GM19099 (cell line): ENCODE measurements around the gene ABCA8.

Source experiments
- POLR2A ChIP-seq: IDR thresholded peaks from 3 replicates; pipeline ENCODE4 v1.6.1; 2011; ENCODE audit warnings: low read depth; ENCODE audit not compliant: insufficient read length; ENCODE audit errors: extremely low read depth

Gene ABCA8

GRCh38 chr17:68950725-68951124 lies 4.5 kb downstream of the ABCA8 start:
- no peak for TF ChIP-seq POLR2A

- TF ChIP-seq POLR2A, result no peak
These were observed 10.7 kb downstream of the ABCA8 start for GRCh38 chr17:68944435-68945035.

- TF ChIP-seq POLR2A, result no peak
These were observed 11.9 kb downstream of the ABCA8 start for GRCh38 chr17:68943123-68943811.

- no peak for TF ChIP-seq POLR2A
These were observed 12.8 kb downstream of the ABCA8 start for GRCh38 chr17:68942389-68942788.

- no peak for TF ChIP-seq POLR2A
These were observed 13.4 kb downstream of the ABCA8 start for GRCh38 chr17:68941761-68942160.

GRCh38 chr17:68939195-68939594 lies 16.0 kb downstream of the ABCA8 start:
- no peak for TF ChIP-seq POLR2A

GRCh38 chr17:68937890-68938514 lies 17.2 kb downstream of the ABCA8 start:
- TF ChIP-seq POLR2A, result no peak

- TF ChIP-seq POLR2A, result no peak
These were observed 27.7 kb downstream of the ABCA8 start for GRCh38 chr17:68927516-68927915.

GRCh38 chr17:68924793-68925720 lies 30.1 kb downstream of the ABCA8 start:
- no peak for TF ChIP-seq POLR2A

GRCh38 chr17:68910789-68911431 lies 44.3 kb downstream of the ABCA8 start:
- no peak for TF ChIP-seq POLR2A

- no peak for TF ChIP-seq POLR2A
These were observed 44.9 kb downstream of the ABCA8 start for GRCh38 chr17:68910251-68910705.

GRCh38 chr17:68909066-68909465 lies 46.1 kb downstream of the ABCA8 start:
- TF ChIP-seq POLR2A, result no peak

GRCh38 chr17:68908045-68908444 lies 47.1 kb downstream of the ABCA8 start:
- no peak for TF ChIP-seq POLR2A

- no peak for TF ChIP-seq POLR2A
These were observed 48.6 kb downstream of the ABCA8 start for GRCh38 chr17:68906638-68907037.

GRCh38 chr17:68903286-68903685 lies 51.9 kb downstream of the ABCA8 start:
- no peak for TF ChIP-seq POLR2A
